AG09309 (cell line): ENCODE data around the gene MYO1C.
"Not testable (repeated sequence)": the region's sequence is repeated elsewhere in the genome, so short reads cannot be mapped to it uniquely, and the experiment has no call there.

Experiments
- DNase-seq: peaks from one replicate; pipeline ENCODE4 v3.0.0-alpha.2; 2010; ENCODE audit warnings: low read depth
- H3K4me3 ChIP-seq: 2 replicates; pipeline ENCODE4 v1.5.1; 2011; ENCODE audit warnings: mild to moderate bottlenecking, low read depth, low read length, moderate library complexity; ENCODE audit not compliant: control insufficient read depth
- TF ChIP-seq, protein P1 (sequence below): IDR thresholded peaks from 2 replicates; pipeline ENCODE4 v1.5.1; 2011; ENCODE audit warnings: mild to moderate bottlenecking, low read depth, low read length, inconsistent platforms; ENCODE audit not compliant: insufficient read depth, control insufficient read depth; ENCODE audit errors: missing control alignments

Gene MYO1C

GRCh38 chr17:1515640-1516387, 23.3 kb upstream of the MYO1C start:
- TF ChIP-seq, protein P1, sequence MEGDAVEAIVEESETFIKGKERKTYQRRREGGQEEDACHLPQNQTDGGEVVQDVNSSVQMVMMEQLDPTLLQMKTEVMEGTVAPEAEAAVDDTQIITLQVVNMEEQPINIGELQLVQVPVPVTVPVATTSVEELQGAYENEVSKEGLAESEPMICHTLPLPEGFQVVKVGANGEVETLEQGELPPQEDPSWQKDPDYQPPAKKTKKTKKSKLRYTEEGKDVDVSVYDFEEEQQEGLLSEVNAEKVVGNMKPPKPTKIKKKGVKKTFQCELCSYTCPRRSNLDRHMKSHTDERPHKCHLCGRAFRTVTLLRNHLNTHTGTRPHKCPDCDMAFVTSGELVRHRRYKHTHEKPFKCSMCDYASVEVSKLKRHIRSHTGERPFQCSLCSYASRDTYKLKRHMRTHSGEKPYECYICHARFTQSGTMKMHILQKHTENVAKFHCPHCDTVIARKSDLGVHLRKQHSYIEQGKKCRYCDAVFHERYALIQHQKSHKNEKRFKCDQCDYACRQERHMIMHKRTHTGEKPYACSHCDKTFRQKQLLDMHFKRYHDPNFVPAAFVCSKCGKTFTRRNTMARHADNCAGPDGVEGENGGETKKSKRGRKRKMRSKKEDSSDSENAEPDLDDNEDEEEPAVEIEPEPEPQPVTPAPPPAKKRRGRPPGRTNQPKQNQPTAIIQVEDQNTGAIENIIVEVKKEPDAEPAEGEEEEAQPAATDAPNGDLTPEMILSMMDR = peak; percentile 67
- peak; percentile 66 for DNase-seq
- H3K4me3 ChIP-seq = peak overlapping the region; percentile 73

- no peak for DNase-seq
- H3K4me3 ChIP-seq = no peak overlapping the region
- TF ChIP-seq, protein P1 = no peak
These were observed 19.9 kb upstream of the MYO1C start for GRCh38 chr17:1512351-1512750.

DNA sequence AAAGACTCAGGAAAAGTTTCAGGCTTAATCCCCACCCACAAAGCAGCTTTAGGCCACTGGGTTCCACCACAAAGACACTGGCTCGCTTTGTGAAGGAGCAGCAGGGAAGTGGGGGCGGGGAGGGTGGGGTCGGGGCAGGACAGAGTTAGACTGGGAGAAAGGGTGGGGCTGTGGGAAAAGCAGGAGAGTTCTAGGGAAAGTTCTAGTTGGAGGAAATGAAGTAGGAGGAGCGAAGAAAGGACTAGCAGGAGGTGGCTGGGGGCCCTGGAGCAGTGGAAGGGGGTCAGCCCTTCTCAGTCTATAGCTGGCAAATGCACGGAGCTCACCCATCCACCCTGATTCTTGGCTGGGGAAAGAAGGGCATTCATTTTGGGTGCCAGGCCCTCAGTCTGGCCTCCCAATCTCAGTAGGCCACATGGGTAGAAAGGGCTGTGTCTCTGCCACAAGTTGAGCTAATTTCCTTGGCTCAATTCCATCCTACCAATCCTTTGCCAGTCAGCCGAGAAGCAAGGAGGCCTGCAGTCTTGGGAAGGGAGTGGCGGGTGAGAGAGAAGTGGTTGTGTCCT, 19.4 kb upstream of the MYO1C start:
- no peak overlapping the region for H3K4me3 ChIP-seq
- DNase-seq = no peak
- TF ChIP-seq, protein P1 = no peak

DNA sequence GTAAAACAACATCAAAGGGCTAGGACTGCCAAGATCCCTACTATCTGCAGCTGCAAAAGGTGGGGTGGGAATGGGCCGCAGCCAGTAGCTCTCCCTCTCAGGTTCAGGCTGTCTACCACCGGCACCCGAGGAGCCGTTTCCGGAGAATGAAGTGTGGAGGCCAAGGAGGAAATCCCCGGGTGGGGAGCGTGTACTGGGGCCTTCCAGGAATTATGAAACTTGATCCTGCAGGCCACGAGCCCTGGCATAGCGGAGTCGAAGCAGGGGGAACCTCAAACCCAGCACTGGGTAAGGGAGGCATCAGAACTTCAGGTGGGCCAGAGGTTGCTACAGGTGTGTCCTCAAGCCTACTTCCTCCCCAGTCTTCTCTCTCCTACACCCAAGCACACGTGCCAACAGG, 18.8 kb upstream of the MYO1C start:
- no peak overlapping the region for H3K4me3 ChIP-seq
- TF ChIP-seq, protein P1 = no peak
- DNase-seq = no peak

GRCh38 chr17:1509290-1509881, 16.9 kb upstream of the MYO1C start:
- H3K4me3 ChIP-seq = no peak overlapping the region
- DNase-seq = no peak
- TF ChIP-seq, protein P1 = no peak

DNA sequence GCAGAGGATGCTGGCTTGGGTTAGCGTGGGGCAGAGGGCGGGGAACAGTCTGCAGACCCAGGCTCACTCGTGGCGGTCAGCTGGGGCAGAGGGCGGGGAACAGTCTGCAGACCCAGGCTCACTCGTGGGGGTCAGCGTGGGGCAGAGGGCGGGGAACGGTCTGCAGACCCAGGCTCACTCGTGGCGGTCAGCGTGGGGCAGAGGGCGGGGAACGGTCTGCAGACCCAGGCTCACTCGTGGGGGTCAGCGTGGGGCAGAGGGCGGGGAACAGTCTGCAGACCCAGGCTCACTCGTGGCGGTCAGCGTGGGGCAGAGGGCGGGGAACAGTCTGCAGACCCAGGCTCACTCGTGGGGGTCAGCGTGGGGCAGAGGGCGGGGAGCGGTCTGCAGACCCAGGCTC, 16.2 kb upstream of the MYO1C start:
- H3K4me3 ChIP-seq, DNase-seq: not testable (repeated sequence)

- H3K4me3 ChIP-seq = no peak overlapping the region
- TF ChIP-seq, protein P1 = no peak
- no peak for DNase-seq
These were observed 14.3 kb upstream of the MYO1C start for GRCh38 chr17:1506649-1507267.
